Activated CD4-positive, alpha-beta T cell treated with anti-CD3 and anti-CD28 coated beads for 1 hour (primary cell): ENCODE results near the gene ABL1.
"Not testable (repeated sequence)": the region's sequence is repeated elsewhere in the genome, so short reads cannot be mapped to it uniquely, and the experiment has no call there.

Source experiments
- DNase-seq: peaks from one replicate; pipeline ENCODE4 v3.0.0-alpha.2; 2020

Gene ABL1

GRCh38 chr9:130825809-130826208 is 9.2 kb upstream of the ABL1 start:
- DNase-seq = no peak

- no peak for DNase-seq
These were observed 5.3 kb upstream of the ABL1 start for GRCh38 chr9:130829762-130830161.

- no peak for DNase-seq
These were observed 4.8 kb upstream of the ABL1 start for GRCh38 chr9:130830231-130830760.

- DNase-seq = no peak
These were observed 4.0 kb upstream of the ABL1 start for GRCh38 chr9:130831077-130831476.

GRCh38 chr9:130833031-130833990 is 1.7 kb upstream of the ABL1 start:
- no peak for DNase-seq

GRCh38 chr9:130835441-130836298 is 616 bp downstream of the ABL1 start:
- no peak for DNase-seq

- no peak for DNase-seq
These were observed 2.0 kb downstream of the ABL1 start for GRCh38 chr9:130837002-130837511.

- no peak for DNase-seq
These were observed 2.6 kb downstream of the ABL1 start for GRCh38 chr9:130837643-130838042.

- DNase-seq = no peak
These were observed 4.4 kb downstream of the ABL1 start for GRCh38 chr9:130839132-130840111.

- no peak for DNase-seq
These were observed 7.5 kb downstream of the ABL1 start for GRCh38 chr9:130842545-130842944.

GRCh38 chr9:130843049-130843908 is 8.2 kb downstream of the ABL1 start:
- DNase-seq = no peak

GRCh38 chr9:130844044-130844451 is 9.0 kb downstream of the ABL1 start:
- DNase-seq = no peak

- no peak for DNase-seq
These were observed 10.2 kb downstream of the ABL1 start for GRCh38 chr9:130845254-130845653.

- DNase-seq = no peak
These were observed 10.9 kb downstream of the ABL1 start for GRCh38 chr9:130845901-130846481.

GRCh38 chr9:130846487-130847305 is 11.6 kb downstream of the ABL1 start:
- DNase-seq = no peak

- no peak for DNase-seq
These were observed 12.5 kb downstream of the ABL1 start for GRCh38 chr9:130847306-130848217.

- DNase-seq = not testable (repeated sequence)
These were observed 13.5 kb downstream of the ABL1 start for GRCh38 chr9:130848514-130848913.

GRCh38 chr9:130849356-130849755 is 14.3 kb downstream of the ABL1 start:
- no peak for DNase-seq

- no peak for DNase-seq
These were observed 17.7 kb downstream of the ABL1 start for GRCh38 chr9:130852801-130853200.
